Measurements from ENCODE around the gene NRIP2. TPM values are rescaled to one million over a fixed set of nuclear protein-coding genes. Genes with fewer than 3 reads are reported as not detected.

The NRIP2 gene
- total and polyA plus RNA-seq, 10 of the 15 experiments (the other 5 are each of a cell fraction or from before 2014, with no cell fraction given): 0.04 to 0.83 (median 0.42) TPM; not detected in 7

DNA sequence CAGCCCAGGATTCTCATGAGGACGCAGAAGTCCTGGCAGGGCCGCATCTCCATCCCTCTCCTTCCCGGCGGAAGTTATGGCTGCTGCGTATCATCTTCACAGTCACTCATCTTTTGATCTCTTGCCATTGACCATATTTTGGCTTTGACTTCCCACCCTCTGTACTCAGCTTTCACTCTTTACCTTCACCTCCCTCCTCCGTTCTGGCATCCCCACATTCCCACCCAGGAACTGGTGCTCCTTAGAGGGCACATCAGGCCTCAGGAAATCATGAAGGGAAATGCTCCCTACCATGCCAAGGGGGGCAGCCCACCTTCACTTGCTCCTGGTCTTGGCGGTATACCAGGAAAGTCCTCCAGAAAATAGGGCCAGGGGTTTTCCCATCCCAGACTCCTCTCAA is 20.7 kb upstream of the NRIP2 start (continued):
- TF ChIP-seq, protein P1, sequence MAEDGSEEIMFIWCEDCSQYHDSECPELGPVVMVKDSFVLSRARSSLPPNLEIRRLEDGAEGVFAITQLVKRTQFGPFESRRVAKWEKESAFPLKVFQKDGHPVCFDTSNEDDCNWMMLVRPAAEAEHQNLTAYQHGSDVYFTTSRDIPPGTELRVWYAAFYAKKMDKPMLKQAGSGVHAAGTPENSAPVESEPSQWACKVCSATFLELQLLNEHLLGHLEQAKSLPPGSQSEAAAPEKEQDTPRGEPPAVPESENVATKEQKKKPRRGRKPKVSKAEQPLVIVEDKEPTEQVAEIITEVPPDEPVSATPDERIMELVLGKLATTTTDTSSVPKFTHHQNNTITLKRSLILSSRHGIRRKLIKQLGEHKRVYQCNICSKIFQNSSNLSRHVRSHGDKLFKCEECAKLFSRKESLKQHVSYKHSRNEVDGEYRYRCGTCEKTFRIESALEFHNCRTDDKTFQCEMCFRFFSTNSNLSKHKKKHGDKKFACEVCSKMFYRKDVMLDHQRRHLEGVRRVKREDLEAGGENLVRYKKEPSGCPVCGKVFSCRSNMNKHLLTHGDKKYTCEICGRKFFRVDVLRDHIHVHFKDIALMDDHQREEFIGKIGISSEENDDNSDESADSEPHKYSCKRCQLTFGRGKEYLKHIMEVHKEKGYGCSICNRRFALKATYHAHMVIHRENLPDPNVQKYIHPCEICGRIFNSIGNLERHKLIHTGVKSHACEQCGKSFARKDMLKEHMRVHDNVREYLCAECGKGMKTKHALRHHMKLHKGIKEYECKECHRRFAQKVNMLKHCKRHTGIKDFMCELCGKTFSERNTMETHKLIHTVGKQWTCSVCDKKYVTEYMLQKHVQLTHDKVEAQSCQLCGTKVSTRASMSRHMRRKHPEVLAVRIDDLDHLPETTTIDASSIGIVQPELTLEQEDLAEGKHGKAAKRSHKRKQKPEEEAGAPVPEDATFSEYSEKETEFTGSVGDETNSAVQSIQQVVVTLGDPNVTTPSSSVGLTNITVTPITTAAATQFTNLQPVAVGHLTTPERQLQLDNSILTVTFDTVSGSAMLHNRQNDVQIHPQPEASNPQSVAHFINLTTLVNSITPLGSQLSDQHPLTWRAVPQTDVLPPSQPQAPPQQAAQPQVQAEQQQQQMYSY (CRISPR knock-in tag; IDR thresholded peaks at IDR 0.05): no peak

DNA sequence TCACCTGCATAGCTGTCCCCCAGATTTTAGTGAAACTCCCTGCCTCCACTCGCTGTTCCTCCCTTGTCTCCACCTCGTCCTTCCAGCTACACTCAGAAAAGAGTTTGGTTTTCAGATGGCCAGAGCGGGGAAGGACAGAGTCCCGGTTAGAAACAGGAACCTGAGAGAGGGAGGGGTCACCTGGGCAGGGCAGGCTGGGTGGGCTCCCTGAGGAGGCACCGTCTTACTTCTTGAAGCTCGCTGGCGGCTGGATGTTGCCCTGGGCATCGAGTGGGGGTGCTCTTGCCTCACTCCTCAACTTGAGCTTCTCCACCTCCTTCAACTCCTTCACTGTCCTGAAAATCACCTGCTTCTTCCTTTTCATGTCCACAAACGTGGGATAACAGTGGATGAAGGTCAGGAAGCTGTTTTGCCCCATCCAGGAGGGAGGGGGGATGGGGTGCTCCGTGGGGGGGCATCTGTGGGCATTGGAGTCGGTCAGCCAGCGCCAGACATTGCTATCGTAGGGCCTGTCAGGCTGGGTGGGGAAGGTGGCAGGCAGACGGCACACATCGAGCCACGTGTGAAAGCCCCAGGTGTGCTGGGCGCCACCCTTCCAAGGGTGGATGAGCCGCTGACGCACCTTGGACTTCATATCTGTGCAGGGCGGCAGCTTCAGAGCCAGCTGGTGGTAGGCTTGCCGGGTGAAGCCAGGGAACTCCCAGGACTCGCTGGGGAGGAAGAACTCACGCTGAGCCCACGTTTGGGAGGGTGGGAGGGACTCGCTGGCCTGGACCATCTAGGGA is 20.0 kb upstream of the NRIP2 start:
- Histone ChIP-seq H2AFZ (ENCODE audit: control insufficient read depth, low read depth, low read length) (no peak overlapping the region), H4K20me1 (ENCODE audit: control insufficient read depth, insufficient read depth) (no peaks in the 10 kb centered on the region), H3K79me2 (ENCODE audit: control insufficient read depth, insufficient read depth, low read length) (no peaks in the 10 kb centered on the region), H3K27ac (ENCODE audit: control insufficient read depth, insufficient read depth) (no peak overlapping the region), H3K27me3 (replicated peaks in 1 of 2; ENCODE audit: control insufficient read depth in 2 of 2, insufficient read depth in 2 of 2, low read length in 1 of 2) (no peaks in the 10 kb centered on the region), H3K9ac (ENCODE audit: control insufficient read depth, insufficient read depth, low read length) (no peak overlapping the region), H3K4me2 (ENCODE audit: control insufficient read depth, insufficient read depth) (no peak overlapping the region), H3K9me3 (replicated peaks; ENCODE audit: control insufficient read depth, insufficient read depth, low read length) (no peaks in the 10 kb centered on the region), H3K4me1 (ENCODE audit: control insufficient read depth, insufficient read depth, low read length) (no peaks in the 10 kb centered on the region), H3K4me3 (no peak overlapping the region), H3K36me3 (ENCODE audit: control insufficient read depth in 2 of 2, insufficient read depth in 2 of 2, low read length in 1 of 2) (peaks cover 11% of the 10 kb centered on the region in 2 experiments; a peak in 3 of 4 replicates)
- DNase-seq (ENCODE audit: low read depth, low spot score): no peak
- POLR2A ChIA-PET: no interaction called here
- FAIRE-seq: no peak
- RAD21 ChIA-PET (ENCODE audit: unreplicated experiment): interaction anchor here (1.5 kb wide), 1 partner anchor 187 kb away, joined by 6 read pairs; no protein-coding TSS in a partner anchor
- no peak for TF ChIP-seq CHD1 (IDR thresholded peaks at IDR 0.05; ENCODE audit: low read depth, low read length)
- TF ChIP-seq KLF5 (IDR thresholded peaks at IDR 0.05; ENCODE audit: partially characterized antibody): no peak
- intact Hi-C loops (cut with micrococcal nuclease; ENCODE audit: unreplicated experiment): no loop called here
- CTCF ChIA-PET: interaction anchor here (1.3 to 3.0 kb wide), 6 partner anchors 16 to 183 kb away, joined by 4 to 24 read pairs (median 5); no protein-coding TSS in a partner anchor
- WGBS (ENCODE audit: insufficient coverage, insufficient replicate concordance, low lambda C conversion rate, missing lambda C conversion rate): 86% methylated on average over 19 of the region's 25 CpGs
- BruUV-seq (replicated peaks): no TSS peak
- in situ Hi-C loops (cut with MboI): no loop called here
- SMC1A ChIA-PET (ENCODE audit: uncharacterized antibody, unreplicated experiment): interaction anchor here (1.3 kb wide), 1 partner anchor 90 kb away, joined by 6 read pairs; no protein-coding TSS in a partner anchor
- no peak for ATAC-seq
